ENCODE results near the gene MTHFSD. TPM values are rescaled to one million over a fixed set of nuclear protein-coding genes. Genes with fewer than 3 reads are reported as not detected.
"Not testable (repeated sequence)": the region's sequence is repeated elsewhere in the genome, so short reads cannot be mapped to it uniquely, and the experiment has no call there.

The MTHFSD gene
- total RNA-seq, 1 donor from 2014 or later = 8.1 TPM

DNA sequence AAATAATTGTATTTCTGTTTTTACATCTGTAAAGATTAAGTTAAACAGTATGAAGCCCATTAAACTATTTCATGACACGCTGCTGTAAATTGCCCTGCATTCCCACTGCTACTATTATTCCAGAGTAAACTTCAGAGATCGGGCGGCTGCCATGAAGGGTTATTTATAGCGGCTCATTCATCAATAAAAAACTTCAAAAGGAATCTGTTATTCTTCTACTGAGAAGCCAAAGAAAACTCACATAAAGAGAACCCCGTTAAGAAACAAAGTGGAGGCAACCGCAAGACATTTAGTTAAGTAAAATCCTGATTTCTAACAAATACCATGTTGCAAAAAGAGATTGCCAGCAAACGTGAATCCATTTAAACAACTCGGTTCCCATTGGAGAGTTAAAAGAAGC, 39.7 kb upstream of the MTHFSD start:
- Mint-ChIP-seq H3K27me3 (ENCODE audit: low read depth) (no peaks in the 10 kb centered on the region), H3K9me3 (ENCODE audit: low read depth) (peaks cover 3% of the 10 kb centered on the region), H3K4me1 (ENCODE audit: low read depth) (peaks cover 74% of the 10 kb centered on the region), H3K27ac (ENCODE audit: unreplicated experiment) (peak overlapping the region; percentile 86), H3K4me3 (ENCODE audit: unreplicated experiment) (no peak overlapping the region), H3K36me3 (ENCODE audit: low read depth) (peaks cover 6% of the 10 kb centered on the region)
- DNase-seq (ENCODE audit: low spot score) = no peak
- TF ChIP-seq CTCF (IDR thresholded peaks at IDR 0.05) = no peak

DNA sequence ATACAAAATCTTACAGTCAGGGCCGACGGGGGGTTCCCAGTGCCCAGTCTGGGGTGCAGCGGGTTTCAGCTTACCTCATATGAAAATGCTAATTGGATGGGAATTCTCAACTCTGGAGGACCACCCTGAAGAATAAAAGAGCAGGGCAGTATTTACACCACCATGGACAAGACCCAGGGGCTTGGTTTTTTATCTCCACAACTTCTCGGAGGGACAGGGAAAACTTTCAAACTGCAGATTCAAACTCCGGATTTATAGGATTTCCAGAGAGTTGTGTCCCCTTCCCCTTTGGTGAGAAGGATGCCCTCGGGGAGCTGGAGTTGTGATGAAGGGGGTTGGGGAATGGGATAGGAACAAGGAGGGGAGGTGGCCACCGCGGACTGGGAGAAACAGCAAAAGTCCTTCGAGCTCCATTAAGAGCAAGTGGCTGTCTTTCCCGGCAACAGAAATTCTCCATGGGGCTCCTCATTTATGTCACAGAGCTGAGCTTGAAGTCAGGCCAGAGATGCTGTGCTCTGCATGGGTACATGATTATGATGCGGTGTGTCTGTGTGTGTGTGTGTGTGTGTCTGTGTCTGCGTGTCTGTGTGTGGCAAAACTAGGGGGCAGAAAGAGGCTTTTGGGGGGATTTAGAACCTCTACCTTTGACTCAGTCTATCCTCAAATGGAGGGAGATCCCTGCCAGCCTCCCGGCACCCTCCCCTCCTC, 39.0 kb upstream of the MTHFSD start:
- H3K36me3 Mint-ChIP-seq (ENCODE audit: low read depth) = peaks cover 6% of the 10 kb centered on the region
- H3K27ac Mint-ChIP-seq (ENCODE audit: unreplicated experiment) = peak overlapping the region; percentile 86
- peaks cover 75% of the 10 kb centered on the region for H3K4me1 Mint-ChIP-seq (ENCODE audit: low read depth)
- H3K9me3 Mint-ChIP-seq (ENCODE audit: low read depth) = peaks cover 3% of the 10 kb centered on the region
- H3K27me3 Mint-ChIP-seq (ENCODE audit: low read depth) = no peaks in the 10 kb centered on the region
- TF ChIP-seq CTCF (IDR thresholded peaks at IDR 0.05) = no peak
- no peak overlapping the region for H3K4me3 Mint-ChIP-seq (ENCODE audit: unreplicated experiment)
- no peak for DNase-seq (ENCODE audit: low spot score)

DNA sequence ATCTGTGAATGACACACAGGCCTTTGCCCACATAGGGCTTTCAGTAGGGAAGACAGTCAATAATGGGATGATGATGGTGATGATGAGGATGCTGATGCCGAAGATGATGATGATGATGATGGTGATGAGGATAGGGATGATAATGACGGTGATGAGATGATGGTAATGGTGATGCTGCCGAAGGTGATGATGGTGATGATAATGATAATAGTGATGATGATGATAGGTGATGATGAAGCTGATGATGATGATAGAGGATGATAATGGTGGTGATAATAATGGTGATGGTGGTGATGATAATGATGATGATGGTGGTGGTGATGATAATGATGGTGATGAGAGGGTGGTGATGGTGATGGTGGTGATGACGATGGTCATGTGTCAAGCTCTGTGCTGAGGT, 36.2 kb upstream of the MTHFSD start:
- H3K36me3 Mint-ChIP-seq (ENCODE audit: low read depth) = peaks cover 8% of the 10 kb centered on the region
- peaks cover 48% of the 10 kb centered on the region for H3K4me1 Mint-ChIP-seq (ENCODE audit: low read depth)
- peaks cover 3% of the 10 kb centered on the region for H3K9me3 Mint-ChIP-seq (ENCODE audit: low read depth)
- no peak overlapping the region for H3K4me3 Mint-ChIP-seq (ENCODE audit: unreplicated experiment)
- H3K27me3 Mint-ChIP-seq (ENCODE audit: low read depth) = no peaks in the 10 kb centered on the region
- DNase-seq (ENCODE audit: low spot score) = no peak
- no peak for TF ChIP-seq CTCF (IDR thresholded peaks at IDR 0.05)
- H3K27ac Mint-ChIP-seq (ENCODE audit: unreplicated experiment) = peak overlapping the region; percentile 24

GRCh38 chr16:86590501-86591144, 35.6 kb upstream of the MTHFSD start:
- H3K36me3 Mint-ChIP-seq (ENCODE audit: low read depth) = peaks cover 8% of the 10 kb centered on the region
- H3K4me1 Mint-ChIP-seq (ENCODE audit: low read depth) = peaks cover 42% of the 10 kb centered on the region
- TF ChIP-seq CTCF (IDR thresholded peaks at IDR 0.05) = no peak
- H3K27me3 Mint-ChIP-seq (ENCODE audit: low read depth) = no peaks in the 10 kb centered on the region
- no peak for DNase-seq (ENCODE audit: low spot score)
- no peak overlapping the region for H3K4me3 Mint-ChIP-seq (ENCODE audit: unreplicated experiment)
- peaks cover 3% of the 10 kb centered on the region for H3K9me3 Mint-ChIP-seq (ENCODE audit: low read depth)
- H3K27ac Mint-ChIP-seq (ENCODE audit: unreplicated experiment) = peak overlapping the region; percentile 62

- Mint-ChIP-seq H3K4me1 (ENCODE audit: low read depth) (peaks cover 20% of the 10 kb centered on the region), H3K36me3 (ENCODE audit: low read depth) (peaks cover 12% of the 10 kb centered on the region)
- H3K27ac Mint-ChIP-seq (ENCODE audit: unreplicated experiment); H3K9me3 Mint-ChIP-seq (ENCODE audit: low read depth); DNase-seq (ENCODE audit: low spot score); H3K27me3 Mint-ChIP-seq (ENCODE audit: low read depth); H3K4me3 Mint-ChIP-seq (ENCODE audit: unreplicated experiment): not testable (repeated sequence)
Observed at GRCh38 chr16:86587955-86588354, 32.9 kb upstream of the MTHFSD start.
